HG03565 (cell line): ENCODE data around the gene NFRKB.

Source experiments
- ATAC-seq: cut with Tn5 transposase; IDR thresholded peaks from one replicate; pipeline ENCODE4 v1.9.1; 2021; ENCODE audit warnings: mild to moderate bottlenecking, moderate library complexity; ENCODE audit not compliant: unreplicated experiment

NFRKB gene

GRCh38 chr11:129895126-129896041, at the start of gene NFRKB:
NFRKB (minus strand) TSS chr11:129895578; CDS start chr11:129892849, 2,729 bp downstream.
- ATAC-seq = peak; percentile 85

DNA sequence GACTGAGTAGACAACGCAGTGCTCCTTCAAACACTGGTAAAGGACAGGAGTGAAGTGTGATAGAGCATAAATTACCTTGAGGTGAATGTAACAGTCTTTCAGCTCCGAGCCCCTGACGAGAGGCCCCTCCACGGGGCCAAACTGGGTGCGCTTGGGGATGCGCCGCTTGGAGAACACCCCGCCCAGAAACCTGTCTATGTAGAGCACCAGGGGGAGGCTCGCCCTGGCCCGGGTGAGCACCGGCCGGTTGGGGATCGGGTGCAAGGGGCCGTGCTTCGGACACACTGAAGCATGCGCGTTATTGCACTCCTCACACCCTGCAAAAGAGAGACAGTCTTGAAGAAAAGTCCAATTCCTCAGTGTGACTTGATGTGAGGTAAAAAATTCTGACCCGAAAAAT, 49.3 kb upstream of the NFRKB start:
- ATAC-seq = no peak

GRCh38 chr11:129943036-129943435, 47.7 kb upstream of the NFRKB start:
- no peak for ATAC-seq

DNA sequence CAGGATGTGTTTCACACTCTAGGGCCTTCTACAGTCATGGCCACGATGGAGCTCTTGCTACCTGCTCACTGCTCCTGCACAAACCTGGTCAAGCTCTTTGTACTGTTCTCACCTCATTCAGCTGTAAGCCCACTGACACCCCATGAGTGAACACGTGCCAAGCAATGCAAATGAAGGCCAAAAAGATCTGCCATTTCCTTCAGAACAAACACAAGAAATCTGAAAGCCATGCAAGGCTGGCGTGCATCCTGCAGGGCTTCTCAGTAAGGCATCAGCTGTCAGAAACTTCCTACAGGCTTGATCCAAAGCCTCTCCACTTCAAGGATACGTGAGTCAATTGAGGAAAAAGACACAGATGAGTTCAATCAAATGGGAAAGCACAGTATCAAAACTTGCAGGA, 44.1 kb upstream of the NFRKB start:
- no peak for ATAC-seq

- ATAC-seq = no peak
Observed at GRCh38 chr11:129938764-129939163, 43.4 kb upstream of the NFRKB start.

DNA sequence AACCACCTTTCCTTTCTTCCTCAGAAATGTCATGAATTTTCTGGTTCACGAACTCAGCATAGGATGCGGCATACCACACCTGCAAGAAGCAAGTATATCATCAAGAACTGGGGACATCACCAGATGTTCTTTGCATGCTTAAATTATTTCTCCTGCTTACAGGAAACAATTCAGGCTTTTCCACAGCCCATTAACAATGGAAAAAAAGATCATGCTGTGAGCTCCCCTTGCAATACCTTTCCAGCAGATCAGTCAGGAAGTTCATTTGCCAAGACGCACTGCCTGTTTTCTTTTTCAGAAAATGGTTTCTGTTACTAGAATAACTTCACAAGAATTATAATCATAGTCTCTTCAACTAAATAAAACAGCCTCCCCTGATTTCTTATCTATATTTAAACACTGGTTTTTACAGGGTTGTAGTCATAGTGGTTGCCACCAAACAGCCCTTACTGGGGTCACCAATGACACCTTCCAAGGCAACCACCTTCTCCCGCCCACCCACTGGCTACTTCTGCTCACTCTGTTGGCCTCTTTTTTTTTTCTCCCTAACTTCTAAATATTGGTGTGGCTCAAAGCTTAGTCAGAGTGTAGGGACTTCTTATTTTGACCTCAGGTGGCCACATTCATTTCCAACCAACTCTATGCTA, 42.3 kb upstream of the NFRKB start:
- no peak for ATAC-seq

GRCh38 chr11:129935723-129936122, 40.3 kb upstream of the NFRKB start:
- ATAC-seq = no peak

- no peak for ATAC-seq
Observed at GRCh38 chr11:129933891-129934290, 38.5 kb upstream of the NFRKB start.

DNA sequence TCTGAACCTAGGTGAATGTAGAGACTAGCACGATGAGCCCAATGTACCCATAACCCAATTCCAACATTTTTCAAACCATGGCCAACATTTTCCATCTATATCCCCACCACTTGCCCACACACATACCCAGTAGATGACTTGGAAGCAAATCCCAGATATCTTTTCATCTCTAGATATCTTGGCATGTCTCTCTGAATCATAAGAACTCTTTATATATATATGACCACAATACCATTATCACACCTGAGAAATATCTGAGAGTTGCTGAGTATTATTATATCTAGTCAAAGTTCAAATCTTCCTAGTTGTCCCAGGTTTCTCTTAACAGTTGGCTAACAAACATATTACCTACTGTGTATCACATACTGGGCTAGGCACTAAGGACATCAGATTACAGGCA, 37.9 kb upstream of the NFRKB start:
- ATAC-seq = no peak

- no peak for ATAC-seq
Observed at GRCh38 chr11:129932381-129933067, 37.1 kb upstream of the NFRKB start.

DNA sequence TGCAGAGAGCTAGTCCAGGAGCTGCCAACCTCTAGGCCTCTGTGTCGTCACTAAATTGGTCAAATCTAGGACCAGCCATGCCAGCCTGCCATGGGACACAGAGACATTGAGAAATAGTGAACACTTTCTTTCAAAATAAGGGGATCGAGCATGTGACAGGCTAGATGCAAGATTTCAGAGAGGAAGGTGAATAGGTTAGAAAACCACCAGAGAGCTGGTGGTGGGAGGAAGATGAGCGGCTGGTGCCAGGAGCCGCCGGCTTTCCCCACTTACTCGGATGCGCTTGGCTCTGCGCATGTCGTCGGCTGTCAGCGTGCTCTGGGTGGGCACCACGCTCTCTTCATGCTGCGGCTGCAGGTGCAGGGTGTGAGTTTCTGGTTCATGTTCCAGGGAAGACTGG, 35.4 kb upstream of the NFRKB start:
- ATAC-seq = no peak

DNA sequence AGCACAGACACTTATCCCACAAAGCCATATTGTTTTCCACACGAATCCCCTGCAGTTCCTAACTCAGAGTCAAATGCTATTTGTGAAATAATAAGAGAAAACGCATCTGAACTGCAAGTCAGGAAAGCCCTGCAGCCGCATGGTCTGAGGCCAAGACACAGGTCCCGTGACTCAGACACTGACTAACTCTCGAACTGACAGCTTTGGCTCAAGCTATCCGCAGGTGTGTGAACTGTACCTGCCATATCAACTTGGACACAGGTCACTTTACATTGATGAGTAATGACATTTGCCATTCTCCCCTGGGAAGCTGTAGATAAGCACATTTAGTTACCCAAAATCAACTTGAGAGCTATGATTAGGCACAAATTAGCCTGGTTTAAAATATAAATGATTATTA, 34.9 kb upstream of the NFRKB start:
- ATAC-seq = no peak

- ATAC-seq = no peak
Observed at GRCh38 chr11:129929721-129930120, 34.3 kb upstream of the NFRKB start.

DNA sequence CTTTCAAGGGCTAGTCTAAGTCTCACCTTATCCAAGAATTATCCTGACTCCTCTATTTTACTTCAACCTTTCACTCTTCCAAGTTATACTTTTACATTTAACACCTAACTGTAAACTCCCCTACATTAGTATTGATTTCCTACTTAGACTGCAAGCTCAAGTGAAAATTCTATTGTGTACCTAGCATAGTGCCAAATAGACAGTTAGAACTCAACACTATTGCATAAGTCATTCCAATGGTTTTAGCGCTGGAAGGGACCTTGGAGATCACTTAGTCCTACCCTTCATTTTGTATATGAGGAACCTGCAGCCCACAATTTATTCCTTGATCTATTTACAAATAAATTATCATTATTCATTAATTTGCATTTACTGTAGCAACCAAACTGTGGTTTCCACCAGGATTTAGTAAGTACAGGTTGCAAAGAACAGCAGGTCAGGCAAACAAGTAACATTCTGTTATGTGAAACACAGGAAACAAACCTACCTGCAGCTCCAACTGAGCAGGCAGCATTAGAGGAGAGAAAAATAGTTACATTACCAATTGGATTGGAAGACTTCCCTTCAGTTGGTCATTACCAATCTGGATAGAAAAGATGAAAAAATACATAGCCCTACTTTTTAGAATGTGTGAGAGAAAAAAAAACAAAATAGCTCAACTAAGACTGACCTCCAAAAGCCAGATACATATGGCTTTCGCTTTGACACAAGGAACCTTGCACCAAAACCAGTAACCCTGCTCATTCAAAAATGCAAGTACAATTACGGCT, 33.7 kb upstream of the NFRKB start:
- ATAC-seq = no peak

- no peak for ATAC-seq
Observed at GRCh38 chr11:129922674-129923073, 27.3 kb upstream of the NFRKB start.

- no peak for ATAC-seq
Observed at GRCh38 chr11:129918361-129918760, 23.0 kb upstream of the NFRKB start.

- no peak for ATAC-seq
Observed at GRCh38 chr11:129917231-129917630, 21.9 kb upstream of the NFRKB start.

- ATAC-seq = no peak
Observed at GRCh38 chr11:129911298-129911697, 15.9 kb upstream of the NFRKB start.

- ATAC-seq = no peak
Observed at GRCh38 chr11:129910360-129910759, 15.0 kb upstream of the NFRKB start.

GRCh38 chr11:129905402-129905801, 10.0 kb upstream of the NFRKB start:
- ATAC-seq = no peak

DNA sequence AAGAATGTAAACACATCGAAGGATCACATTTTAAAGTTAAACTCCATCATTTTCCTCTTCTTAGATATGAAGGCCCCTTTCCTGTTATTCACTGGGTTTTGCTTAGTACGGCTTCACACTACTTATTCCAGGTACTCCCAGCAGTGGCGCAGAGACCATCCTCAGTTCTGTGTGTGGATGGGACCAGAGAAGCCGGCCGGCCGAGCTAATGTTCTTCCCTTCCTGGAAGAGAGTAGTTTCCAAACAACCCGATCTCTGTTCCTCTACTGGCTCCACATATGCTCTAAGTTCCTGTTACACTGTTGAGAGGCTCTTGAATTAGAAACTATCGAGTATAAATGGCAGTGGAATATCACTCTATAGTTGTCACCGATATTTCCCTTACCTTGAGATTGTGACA, 684 bp upstream of the NFRKB start:
- no peak for ATAC-seq
